ENCODE data around the gene BCL2A1. TPM values are rescaled to one million over a fixed set of nuclear protein-coding genes. Genes with fewer than 3 reads are reported as not detected.
A peak's percentile ranks its signal among the peaks of the same experiment; 100 is the strongest.
"Not testable (repeated sequence)": the region's sequence is repeated elsewhere in the genome, so short reads cannot be mapped to it uniquely, and the experiment has no call there.

BCL2A1 gene
- total RNA-seq, 1 donor, result 9.7 TPM

- DNase-seq (ENCODE audit: low read depth in 2 of 3, low spot score in 2 of 3), result no peak
Observed at GRCh38 chr15:79930516-79930915, 40.5 kb downstream of the BCL2A1 start.

- DNase-seq (ENCODE audit: low read depth in 2 of 3, low spot score in 2 of 3), result no peak
Observed at GRCh38 chr15:79929412-79929811, 41.6 kb downstream of the BCL2A1 start.

DNA sequence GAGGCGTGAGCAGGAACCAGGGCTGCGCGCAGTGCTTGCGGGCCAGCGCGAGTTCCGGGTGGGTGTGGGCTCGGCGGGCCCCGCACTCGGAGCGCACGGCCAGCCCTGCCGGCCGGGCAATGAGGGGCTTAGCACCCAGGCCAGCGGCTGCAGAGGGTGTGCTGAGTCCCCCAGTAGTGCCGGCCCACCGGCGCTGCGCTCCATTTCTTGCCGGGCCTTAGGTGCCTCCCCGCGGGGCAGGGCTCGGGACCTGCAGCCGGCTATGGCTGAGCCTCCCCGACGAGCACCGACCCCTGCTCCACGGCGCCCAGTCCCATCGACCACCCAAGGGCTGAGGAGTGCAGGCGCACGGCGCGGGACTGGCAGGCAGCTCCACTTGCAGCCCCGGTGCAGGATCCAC is 44.9 kb downstream of the BCL2A1 start:
- DNase-seq (ENCODE audit: low read depth in 2 of 3, low spot score in 2 of 3), result not testable (repeated sequence)

DNA sequence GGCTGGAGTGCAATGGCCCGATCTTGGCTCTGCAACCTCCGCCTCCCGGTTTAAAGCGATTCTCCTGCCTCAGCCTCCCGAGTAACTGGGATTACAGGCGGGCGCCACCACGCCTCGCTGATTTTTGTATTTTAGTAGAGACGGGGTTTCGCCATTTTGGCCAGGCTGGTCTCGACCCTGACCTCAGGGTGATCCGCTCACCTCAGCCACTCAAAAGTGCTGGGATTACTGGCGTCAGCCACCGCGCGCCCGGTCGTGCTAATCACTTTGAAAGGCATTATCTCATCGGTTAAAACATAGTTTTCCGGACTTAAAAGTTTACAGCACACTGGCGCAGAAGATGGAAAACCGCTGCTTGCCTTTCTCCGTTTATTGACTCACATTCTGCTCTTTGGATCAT is 46.6 kb downstream of the BCL2A1 start:
- DNase-seq (ENCODE audit: low read depth in 2 of 3, low spot score in 2 of 3), result no peak

GRCh38 chr15:79923515-79924169 is 47.4 kb downstream of the BCL2A1 start:
- peak; percentile 94 to 99 (median 98) for DNase-seq (ENCODE audit: low read depth in 2 of 3, low spot score in 2 of 3)

- peak in 2 of 3 donors; percentile 68 to 74 for DNase-seq (ENCODE audit: low read depth in 2 of 3, low spot score in 2 of 3)
Observed at GRCh38 chr15:79923079-79923514, 47.9 kb downstream of the BCL2A1 start.

DNA sequence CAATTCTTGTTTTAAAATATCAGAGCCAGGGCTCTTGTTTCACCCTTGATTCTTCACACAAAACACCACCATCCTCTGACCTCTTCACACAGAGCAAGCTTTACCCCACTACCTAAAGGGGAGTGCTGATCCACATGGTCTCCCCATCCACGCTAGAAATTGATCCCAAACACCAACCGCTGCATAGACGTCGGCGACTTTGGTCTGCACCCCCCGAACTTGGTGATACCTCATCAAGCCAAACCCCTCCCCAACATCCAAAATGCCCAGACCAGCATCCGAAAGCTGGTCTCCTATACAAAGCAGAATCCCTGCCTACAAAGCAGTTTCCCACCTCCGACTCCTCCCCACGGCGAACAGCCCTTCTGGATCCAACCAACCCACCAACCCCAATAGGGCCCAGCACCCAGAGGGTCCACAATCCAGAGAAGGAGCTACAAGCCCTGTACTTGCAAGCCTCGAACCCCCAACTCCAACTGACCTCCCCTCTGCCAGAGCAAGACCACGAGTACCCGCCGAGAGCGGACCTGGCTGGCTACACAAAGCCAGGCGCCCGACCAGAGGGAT is 48.4 kb downstream of the BCL2A1 start:
- no peak for DNase-seq (ENCODE audit: low read depth in 2 of 3, low spot score in 2 of 3)

- DNase-seq (ENCODE audit: low read depth in 2 of 3, low spot score in 2 of 3), result no peak
Observed at GRCh38 chr15:79919749-79920511, 51.1 kb downstream of the BCL2A1 start.

GRCh38 chr15:79919090-79919748 is 51.8 kb downstream of the BCL2A1 start:
- DNase-seq (ENCODE audit: low read depth in 2 of 3, low spot score in 2 of 3), result no peak

- no peak for DNase-seq (ENCODE audit: low read depth in 2 of 3, low spot score in 2 of 3)
Observed at GRCh38 chr15:79918278-79918677, 52.7 kb downstream of the BCL2A1 start.

DNA sequence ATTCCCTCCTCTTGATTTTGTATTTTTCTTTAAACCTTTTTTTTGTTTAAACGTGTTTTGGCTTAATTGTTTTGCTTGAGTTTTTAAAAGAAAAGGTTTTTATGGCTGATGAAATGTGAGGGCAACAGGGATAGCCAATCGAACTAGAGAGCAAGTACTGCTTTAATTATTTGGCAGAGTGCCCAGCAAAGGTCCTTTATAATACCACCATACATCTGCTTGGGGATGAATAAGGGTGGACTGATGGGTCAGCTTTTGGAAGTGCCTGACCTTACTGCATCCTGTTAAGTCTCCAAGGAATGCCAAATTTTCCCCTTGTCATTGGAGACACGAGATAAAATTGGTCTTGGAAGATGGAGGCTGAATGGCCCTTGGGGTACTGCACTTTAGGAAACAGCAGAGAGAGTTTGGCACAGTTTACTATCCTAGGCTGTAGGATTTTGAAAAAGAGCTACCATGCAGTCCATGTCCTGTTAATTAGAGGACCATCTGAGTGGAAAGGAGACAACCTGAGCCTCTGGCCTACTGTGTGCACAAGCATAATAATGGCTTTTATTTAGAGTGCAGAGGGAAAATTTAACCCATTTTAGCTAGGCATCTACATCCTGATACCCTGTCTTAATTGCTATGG is 54.4 kb downstream of the BCL2A1 start:
- no peak for DNase-seq (ENCODE audit: low read depth in 2 of 3, low spot score in 2 of 3)

- DNase-seq (ENCODE audit: low read depth in 2 of 3, low spot score in 2 of 3), result peak in 1 of 3 donors; percentile 33
Observed at GRCh38 chr15:79915776-79916501, 55.1 kb downstream of the BCL2A1 start.

DNA sequence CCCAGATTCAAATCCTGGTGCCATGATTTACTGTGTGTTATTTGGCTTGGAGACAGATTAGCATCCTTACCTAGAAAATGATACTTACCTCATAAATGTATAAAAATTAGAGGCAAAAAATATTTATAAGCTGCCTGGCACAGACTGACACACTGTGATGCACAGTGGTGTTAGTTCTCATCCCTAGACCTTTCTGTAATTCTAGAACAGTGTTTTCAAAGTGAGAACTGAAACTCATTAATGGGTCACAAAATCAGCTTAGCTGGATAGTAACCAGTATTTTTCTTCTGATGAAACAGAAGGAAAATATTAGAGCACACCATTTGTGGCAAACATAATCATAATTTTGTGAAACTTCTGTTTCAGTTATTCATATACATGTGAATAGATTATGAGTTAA is 56.3 kb downstream of the BCL2A1 start:
- no peak for DNase-seq (ENCODE audit: low read depth in 2 of 3, low spot score in 2 of 3)

Other genes with a start within 250 kb of the BCL2A1 start
- gene MTHFS, start 74.2 kb downstream of the BCL2A1 start, total RNA-seq, result 20.5 TPM
- gene ZFAND6, start 88.5 kb upstream of the BCL2A1 start, total RNA-seq, result 166 TPM
- gene FAH, start 181.8 kb upstream of the BCL2A1 start, total RNA-seq, result 32.9 TPM